OCI-M2 (cell line): ENCODE results near the gene ANO1.

Source experiments
- DNase-seq: peaks from one replicate; lab custom pipeline; 2025; ENCODE audit not compliant: unreplicated experiment; lab: John Stamatoyannopoulos, UW

The ANO1 gene

GRCh38 chr11:70158201-70158600 is 80.1 kb downstream of the ANO1 start:
- no peak for DNase-seq

GRCh38 chr11:70158757-70159389 is 80.8 kb downstream of the ANO1 start:
- DNase-seq, result no peak

GRCh38 chr11:70159627-70160570 is 81.8 kb downstream of the ANO1 start:
- DNase-seq, result no peak

GRCh38 chr11:70161043-70161625 is 83.0 kb downstream of the ANO1 start:
- no peak for DNase-seq

GRCh38 chr11:70164705-70165104 is 86.6 kb downstream of the ANO1 start:
- no peak for DNase-seq

- no peak for DNase-seq
Observed at GRCh38 chr11:70167120-70167519, 89.0 kb downstream of the ANO1 start.

GRCh38 chr11:70167723-70168404 is 89.7 kb downstream of the ANO1 start:
- no peak for DNase-seq

GRCh38 chr11:70168405-70168754 is 90.3 kb downstream of the ANO1 start:
- DNase-seq, result no peak

- no peak for DNase-seq
Observed at GRCh38 chr11:70169127-70169526, 91.0 kb downstream of the ANO1 start.

GRCh38 chr11:70169632-70170031 is 91.5 kb downstream of the ANO1 start:
- DNase-seq, result no peak

- no peak for DNase-seq
Observed at GRCh38 chr11:70170596-70171210, 92.6 kb downstream of the ANO1 start.

GRCh38 chr11:70173018-70173417 is 94.9 kb downstream of the ANO1 start:
- no peak for DNase-seq

GRCh38 chr11:70174547-70175235 is 96.6 kb downstream of the ANO1 start:
- DNase-seq, result no peak

- DNase-seq, result no peak
Observed at GRCh38 chr11:70175236-70175698, 97.2 kb downstream of the ANO1 start.

- DNase-seq, result no peak
Observed at GRCh38 chr11:70176940-70177689, 99.0 kb downstream of the ANO1 start.

GRCh38 chr11:70180906-70181305 is 102.8 kb downstream of the ANO1 start:
- no peak for DNase-seq

GRCh38 chr11:70182266-70182665 is 104.1 kb downstream of the ANO1 start:
- DNase-seq, result no peak

GRCh38 chr11:70183032-70183431 is 104.9 kb downstream of the ANO1 start:
- no peak for DNase-seq

- no peak for DNase-seq
Observed at GRCh38 chr11:70183483-70184176, 105.5 kb downstream of the ANO1 start.
